SW480 (cell line): ENCODE results near the gene DYRK1A.
A peak's percentile ranks its signal among the peaks of the same experiment; 100 is the strongest.
"Not testable (repeated sequence)": the region's sequence is repeated elsewhere in the genome, so short reads cannot be mapped to it uniquely, and the experiment has no call there.

Experiments
- DNase-seq: peaks from one replicate; pipeline ENCODE4 v3.0.0-alpha.2; 2016; ENCODE audit warnings: low spot score

Gene DYRK1A

DNA sequence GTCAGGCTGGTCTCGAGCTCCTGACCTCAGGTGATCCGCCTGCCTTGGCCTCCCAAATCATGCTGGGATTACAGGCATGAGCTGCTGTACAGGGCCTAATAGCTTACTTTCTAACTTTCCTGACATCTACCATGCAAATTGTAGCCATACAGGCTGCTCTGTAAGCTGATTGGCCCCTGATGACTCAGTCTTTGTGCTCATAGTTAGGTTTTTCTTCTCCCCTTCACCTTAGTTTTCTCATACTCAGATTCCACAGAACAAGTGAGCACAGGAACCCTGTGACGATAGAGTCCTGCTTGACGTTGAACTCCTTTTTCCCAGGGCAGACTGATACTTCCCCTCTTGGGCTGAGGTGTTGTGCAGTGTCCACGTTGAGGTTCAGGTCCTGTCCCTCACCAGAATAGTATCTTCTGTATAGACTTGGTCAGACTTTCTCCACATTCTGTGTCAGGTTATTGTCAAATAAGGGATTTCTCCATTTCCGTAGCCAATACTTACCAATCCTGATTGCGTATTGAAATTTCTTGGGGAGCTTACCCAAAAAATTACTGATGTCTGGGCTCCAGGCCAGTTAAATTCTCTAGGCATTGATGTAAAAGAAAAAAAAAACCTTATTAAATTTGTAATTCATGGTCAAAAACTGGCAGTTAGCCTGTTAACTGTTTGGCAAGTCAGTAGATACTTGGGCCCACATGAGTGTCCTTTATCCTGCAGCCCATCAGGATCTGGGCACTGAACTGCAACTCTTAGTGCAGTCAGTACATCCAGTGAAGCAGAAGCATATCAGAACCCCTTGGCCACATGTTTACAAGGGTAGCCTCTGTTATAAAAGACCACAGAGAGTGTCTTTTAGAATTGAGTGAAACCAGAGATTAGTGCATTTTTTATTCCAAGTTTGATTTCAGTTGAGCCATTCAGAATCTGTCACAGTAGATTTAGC is 118.2 kb downstream of the DYRK1A start:
- DNase-seq = no peak

DNA sequence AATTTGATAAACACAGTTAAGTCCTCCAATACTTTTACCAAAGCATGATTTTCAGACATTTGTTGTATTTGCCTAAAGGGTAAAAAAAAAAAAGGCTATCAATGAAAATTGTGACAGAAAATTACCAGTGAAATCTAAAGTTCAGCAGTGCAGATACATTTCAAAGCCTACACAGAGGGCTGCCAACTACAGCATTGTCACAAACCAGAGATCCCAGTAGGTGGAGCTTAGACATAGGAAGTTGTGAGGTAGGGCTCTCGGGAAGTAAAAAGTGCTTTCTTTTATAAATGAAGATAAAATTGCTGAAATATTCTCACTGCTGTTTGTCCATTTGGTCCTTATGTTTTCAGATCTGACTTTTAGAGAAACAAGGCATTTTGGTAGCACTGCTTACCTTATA is 123.0 kb downstream of the DYRK1A start:
- DNase-seq = no peak

DNA sequence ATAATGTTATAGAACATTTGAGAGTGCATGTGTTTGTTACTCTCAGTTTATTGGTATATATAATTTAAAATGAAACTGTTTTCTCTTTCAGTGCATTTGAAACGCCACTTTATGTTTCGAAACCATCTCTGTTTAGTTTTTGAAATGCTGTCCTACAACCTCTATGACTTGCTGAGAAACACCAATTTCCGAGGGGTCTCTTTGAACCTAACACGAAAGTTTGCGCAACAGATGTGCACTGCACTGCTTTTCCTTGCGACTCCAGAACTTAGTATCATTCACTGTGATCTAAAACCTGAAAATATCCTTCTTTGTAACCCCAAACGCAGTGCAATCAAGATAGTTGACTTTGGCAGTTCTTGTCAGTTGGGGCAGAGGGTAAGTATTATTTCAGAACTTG is 123.5 kb downstream of the DYRK1A start:
- no peak for DNase-seq

DNA sequence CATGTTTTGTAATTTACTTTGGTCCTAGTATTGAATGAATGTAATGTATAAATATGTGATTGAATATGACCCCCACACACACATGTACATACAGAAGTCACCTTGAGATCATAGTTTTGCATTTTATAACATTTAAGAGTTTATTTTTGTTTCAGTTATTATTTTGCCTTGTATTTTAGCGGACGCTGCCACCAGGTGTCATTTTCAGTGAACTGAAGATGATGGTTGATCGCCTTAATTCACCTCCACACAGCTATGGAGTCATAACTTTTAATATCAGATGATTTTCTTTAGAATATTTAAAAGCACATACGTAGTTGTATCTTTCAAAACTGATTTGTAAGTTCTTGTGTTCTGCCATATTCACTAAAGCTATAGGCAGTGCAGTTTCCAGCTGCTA is 130.4 kb downstream of the DYRK1A start:
- peak; percentile 19 for DNase-seq

DNA sequence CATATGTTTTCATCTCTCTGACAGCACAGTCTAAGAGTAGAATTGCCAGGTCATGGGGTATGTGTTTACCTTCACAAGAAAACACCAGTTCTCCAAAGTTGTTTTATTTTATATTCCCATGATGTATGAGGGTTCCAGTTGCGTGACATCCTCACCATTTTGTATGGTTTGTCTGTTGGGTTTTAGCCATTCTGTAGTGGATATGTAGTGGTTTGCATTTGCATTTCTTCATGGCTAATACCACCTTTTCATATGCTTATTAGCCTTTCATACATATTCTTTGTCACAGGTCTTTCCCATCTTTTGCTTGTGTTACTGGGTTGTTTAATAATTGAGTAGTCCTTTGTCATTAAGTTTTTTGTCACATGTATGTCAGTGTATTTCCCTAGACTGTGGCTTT is 132.1 kb downstream of the DYRK1A start:
- no peak for DNase-seq

DNA sequence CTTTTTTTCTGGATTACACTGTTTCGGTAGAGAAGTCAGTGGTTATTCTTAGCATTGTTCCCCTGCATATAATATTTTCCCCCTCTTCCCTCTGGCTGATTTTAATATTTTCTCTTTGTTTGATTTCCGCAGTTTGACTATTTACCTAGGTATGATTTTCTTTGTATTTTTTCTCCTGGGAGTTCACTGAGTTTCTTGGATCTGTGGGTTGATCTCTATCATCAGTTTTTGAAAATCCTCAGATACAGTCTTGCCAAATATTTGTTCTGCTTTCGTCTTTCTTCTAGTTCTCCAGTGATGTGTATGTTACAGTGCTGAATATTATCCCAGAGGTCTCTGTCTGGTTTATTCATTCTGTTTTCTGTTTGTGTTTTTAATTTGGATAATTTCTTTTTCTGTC is 136.4 kb downstream of the DYRK1A start:
- DNase-seq = no peak

DNA sequence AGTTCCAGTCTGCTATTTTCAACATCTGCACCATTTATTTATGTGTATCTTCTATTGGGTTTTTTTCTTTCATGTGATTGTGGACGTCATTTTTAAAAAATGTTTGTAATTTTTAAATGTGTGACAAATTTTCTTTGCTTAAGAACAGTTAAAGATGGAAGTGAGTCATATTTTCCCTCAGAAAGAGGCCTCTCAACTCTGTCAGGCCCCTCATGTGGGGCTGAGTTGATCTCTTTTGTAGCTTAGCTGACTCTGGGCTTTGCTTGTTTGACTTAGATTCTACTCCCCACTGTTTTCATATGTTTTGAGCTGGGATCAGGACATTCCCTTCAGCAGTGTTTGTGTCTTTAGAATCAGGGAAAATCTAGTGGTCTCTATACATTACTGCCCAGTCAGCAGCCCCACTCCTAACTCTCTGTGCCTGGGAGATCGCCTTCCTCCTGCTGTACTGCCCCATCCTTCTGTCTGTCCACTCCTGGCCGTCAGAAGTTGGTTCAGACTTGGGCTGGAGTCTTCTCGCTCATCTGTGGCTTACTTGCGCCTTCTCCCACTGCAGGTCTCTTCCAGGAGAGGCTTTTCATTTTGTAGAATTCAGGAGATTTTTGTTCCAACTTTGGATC is 137.4 kb downstream of the DYRK1A start:
- DNase-seq = no peak

DNA sequence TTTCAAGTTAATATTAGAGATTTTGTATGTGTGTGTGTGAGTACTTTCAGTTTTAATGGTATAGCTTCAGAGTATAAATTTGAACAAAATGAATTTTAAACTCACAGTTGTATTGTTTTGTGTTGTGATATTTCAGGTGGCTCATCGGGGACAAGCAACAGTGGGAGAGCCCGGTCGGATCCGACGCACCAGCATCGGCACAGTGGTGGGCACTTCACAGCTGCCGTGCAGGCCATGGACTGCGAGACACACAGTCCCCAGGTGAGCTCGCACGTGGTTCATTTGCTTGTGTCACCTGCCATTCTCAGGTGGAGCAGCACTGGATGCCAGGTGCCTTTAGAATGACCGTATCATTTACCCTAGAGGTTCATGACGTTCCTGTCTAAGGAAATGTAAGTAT is 139.4 kb downstream of the DYRK1A start:
- DNase-seq = no peak

DNA sequence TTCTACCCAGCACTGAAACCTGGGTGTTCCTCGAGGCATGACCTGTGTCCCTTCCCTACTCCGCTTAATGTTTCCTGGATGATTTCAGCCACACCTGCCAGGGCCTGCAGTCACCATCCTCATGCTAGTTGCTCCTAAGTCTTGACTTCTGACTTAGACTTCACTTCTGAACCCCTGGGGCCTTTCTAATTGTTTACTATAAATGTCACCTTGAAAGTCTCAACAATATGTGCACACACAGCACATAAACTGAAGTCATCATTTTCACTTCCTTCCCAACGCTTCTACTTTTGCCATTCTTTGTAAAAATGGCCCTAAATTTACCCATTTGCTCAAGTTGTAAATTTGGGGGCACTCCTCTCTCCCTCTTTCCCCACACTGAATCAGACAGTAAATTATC is 141.1 kb downstream of the DYRK1A start:
- no peak for DNase-seq

DNA sequence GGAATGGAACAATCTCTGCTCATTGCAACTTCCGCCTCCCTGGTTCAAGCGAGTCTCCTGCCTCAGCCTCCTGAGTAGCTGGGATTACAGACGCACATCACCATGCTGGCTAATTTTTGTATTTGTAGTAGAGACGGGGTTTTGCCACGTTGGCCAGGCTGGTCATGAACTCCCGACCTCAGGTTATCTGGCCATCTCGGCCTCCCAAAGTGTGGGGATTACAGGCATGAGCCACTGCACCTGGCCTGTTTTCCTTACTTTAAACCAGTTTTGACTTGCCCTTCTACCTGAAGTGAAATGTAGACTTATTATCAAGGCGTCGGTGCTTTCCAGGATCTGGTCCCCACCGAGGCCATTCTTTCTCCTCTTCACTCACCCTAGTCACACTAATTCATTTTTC is 141.8 kb downstream of the DYRK1A start:
- DNase-seq = no peak

DNA sequence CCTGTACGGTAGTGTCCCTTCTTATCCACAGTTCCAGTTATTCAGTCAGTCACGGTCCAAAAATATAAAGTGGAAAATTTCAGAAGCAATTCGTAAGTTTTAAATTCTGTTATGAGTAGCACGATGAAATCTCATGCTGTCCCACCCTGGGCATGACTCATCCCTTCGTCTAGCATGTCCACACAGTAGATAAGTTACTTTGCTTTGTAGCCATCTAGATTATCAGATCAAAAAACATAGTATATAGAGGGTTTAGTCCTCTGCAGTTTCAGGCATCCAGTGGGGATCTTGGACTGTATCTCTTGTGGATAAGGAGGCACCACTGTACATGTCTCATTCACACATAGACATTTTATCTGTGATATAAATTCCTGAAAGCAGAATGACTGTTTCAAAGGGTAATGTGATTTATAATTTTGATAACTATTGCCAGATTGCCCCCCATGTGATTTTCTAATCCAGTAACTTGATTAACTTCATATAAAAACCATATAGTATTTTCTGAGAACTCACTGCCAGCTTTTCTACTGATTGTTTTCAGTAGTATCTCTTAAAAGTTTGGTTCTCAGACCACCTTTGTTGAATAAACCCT is 143.3 kb downstream of the DYRK1A start:
- no peak for DNase-seq

DNA sequence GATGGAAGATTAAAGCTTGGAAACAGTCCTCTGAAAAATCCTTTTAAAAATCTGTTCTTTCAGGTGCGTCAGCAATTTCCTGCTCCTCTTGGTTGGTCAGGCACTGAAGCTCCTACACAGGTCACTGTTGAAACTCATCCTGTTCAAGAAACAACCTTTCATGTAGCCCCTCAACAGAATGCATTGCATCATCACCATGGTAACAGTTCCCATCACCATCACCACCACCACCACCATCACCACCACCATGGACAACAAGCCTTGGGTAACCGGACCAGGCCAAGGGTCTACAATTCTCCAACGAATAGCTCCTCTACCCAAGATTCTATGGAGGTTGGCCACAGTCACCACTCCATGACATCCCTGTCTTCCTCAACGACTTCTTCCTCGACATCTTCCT is 145.3 kb downstream of the DYRK1A start:
- no peak for DNase-seq

DNA sequence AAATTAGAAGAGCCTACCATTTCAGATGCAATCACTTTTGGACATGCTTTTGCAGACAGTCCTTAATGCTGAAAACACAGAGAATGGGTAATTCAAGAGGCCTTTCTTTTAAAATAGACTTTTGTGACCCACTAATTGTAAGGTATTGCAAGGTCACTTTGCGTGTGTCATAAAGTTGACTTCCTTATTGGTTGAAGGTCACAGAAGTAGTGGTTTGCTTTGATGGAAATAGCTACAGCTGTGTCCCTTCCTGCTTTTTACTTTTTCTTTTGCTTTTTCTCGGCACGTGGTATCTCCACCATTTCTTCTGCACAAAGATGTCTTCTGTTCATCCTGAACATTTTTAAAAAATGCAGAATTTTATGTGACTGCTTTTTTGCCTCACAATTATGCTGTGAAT is 146.8 kb downstream of the DYRK1A start:
- no peak for DNase-seq

DNA sequence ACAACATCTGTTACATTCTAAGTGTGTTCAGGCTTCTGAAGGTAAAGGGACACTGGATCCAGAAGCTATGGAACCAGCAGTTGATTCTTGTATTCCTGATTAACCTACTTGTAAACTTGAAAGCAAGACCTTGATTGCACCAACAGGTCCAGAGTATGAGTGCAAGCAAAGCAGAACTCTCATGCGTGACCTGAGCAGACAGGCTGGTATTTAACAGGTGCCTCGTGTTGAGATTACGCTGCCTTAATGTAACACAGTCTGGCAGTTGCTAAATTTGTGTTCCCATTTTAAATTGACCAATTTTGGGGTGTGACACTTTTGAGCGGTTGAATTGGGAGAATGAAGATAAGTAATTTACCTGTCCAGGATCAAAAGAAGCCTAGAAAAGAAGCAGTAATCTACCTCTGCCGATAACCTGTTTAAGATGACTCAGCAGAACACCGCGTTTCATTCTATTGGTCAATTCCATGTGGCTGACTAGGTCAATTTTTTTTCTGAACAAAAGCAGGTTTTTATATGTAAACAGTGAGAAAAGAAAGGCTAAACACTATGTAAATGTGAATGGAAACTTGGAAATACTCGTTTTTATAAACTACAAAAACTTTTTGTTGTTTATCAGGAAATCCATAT is 147.6 kb downstream of the DYRK1A start:
- no peak for DNase-seq

DNA sequence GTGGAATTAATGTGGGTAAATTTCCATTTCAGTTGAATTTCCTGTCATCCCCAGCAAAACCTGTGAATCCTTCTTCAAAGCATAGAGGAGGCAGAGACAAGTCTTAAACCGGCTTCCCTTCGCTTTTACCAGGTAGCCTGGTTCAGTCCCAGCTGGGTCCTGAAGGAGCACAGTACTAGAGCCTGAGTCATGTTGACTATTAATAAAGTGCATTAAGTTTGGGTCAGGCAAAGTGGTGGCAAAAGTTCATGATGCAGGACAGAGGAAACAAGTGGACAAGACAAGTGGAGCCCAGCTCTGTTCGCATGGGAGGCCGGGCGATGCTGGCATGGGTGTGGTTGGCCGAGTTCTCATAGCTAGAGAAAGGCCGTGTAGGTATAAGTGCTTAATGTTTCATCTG is 150.4 kb downstream of the DYRK1A start:
- no peak for DNase-seq

DNA sequence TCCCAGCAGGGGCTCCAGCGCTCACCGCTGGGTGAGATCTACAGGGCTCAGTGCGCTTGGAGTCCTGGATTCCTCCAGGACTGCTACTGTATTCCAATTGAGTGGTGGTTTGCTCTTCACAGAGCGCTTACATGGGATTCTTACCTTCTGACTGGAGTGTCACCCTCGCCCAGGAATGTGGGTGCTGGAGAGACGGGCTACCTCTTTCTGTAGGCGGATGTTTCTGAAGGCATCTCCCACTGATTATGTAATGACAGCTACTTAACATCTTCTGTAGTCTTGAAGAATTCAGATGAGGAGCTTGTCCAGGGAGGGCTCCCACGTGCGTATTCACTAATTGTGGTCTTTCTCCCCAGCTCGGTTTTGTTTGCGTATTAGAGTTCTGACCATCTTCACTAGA is 154.2 kb downstream of the DYRK1A start:
- DNase-seq = no peak

DNA sequence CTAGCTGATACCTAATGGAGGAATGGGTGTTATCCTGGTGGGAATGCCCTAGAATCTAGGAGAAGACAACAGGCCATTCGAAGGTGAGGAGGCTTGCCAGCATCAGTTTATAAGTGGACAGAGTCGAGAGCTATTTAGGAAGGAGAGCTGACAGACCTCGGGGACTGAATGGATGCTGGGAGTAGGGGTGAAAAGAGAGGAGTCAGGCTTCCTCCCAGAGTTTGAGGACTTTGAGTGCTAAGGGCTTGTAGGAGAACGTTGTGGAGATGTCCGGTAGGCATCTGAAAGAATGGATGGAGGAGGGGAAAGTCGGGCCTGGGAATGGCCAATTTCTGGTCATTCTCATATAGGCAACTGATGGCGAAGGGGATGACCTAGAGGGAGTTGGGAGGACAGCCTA is 155.1 kb downstream of the DYRK1A start:
- no peak for DNase-seq

DNA sequence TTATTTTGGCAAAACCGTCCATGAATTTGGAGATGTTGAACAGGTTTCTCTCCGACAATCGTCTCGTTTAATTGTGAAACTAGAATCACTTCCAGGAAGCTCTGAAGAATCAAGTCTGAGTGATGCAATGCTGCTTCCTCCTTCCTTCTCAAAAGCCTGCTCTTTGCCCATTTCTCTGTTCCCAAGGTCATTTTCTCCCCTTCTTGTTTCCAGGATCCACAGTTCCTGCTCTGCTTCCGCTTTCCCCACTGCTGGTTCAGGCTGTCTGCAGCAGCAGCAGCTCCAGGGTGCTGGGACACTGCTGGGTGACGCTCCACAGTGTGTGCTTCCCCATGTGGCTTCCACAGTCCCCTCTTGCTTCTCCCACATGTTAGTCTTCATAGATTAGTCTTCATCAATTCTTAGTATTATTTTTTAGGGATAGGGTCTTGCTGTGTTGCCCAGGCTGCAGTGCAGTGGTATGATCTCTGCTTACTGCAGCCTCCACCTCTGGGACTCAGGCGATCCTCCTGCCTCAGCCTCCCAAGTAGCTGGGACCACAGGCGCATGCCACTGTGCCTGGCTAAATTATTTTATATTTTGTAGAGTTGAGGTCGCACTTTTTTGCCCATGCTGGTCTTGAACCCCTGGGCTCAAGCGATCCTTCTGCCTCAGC is 156.2 kb downstream of the DYRK1A start:
- DNase-seq = no peak

DNA sequence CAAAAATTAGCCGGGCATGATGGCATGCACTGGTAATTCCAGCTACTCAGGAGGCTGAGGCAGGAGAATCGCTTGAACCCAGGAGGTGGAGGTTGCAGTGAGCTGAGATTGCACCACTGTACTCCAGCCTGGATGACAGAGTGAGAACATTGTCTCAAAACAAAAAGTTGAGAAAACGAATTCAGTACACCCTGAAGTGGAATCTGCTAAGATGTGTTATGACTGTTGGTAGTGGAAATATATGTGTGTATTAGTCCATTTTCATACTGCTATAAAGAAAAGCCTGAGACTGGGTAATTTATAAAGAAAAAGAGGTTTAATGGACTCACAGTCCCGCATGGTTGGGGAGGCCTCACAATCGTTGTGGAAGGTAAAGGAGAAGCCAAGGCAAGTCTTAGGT is 158.4 kb downstream of the DYRK1A start:
- DNase-seq = not testable (repeated sequence)

DNA sequence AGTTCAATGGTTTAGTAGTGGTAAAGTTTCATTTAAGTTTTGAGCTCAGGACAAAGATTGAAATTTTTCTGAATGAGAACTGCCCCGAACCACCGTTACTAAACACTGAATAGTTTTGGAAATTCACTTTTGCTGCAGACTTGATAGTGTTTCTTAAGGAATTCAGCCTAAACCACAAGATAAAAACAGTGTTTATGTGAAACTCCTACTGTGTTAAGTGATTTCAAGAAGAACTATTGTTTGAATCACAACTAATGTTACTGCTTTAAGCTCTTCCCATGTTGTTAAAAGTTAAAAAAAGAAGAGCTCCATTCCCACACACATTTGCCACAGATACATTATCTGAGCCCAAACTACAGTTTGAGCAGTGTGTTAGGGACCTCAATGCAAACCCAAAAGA is 159.2 kb downstream of the DYRK1A start:
- no peak for DNase-seq

DNA sequence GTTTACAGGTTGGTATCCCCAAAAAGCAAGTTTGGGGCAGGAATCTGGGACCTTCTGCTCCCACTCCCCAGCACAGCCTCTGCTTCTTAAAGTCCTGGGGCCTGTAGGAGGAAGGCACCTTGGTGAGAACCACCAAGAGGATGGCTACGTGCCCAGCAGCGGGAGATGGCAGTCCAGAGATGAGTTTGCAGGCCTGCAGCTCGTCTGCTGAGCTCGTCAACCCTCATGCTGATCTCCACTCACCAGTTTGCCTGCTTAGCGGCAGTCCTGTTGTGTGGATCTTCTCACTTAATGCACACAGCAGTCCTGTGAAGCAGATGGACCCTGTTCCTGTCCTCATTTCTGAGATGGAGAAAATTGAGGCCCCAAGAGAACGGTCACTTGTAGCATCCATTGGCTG is 160.5 kb downstream of the DYRK1A start:
- DNase-seq = no peak

DNA sequence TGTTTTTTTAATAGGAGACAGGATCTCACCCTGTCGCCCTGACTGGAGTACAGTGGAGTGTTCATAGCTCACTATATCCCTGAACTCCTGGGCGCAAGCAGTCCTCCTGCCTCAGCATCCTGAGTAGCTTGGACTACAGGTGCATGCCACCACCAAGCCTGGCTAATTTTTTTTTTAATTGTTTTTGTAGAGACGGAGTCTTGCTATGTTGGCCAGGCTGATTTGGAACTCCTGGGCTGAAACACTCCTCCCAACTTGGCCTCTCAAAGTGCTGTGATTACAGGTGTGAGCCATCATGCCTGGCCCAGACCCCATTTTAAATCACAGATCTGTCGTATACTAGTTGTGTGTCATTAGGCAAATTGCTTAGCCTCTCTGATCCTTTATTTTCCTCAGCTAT is 161.1 kb downstream of the DYRK1A start:
- no peak for DNase-seq
